ENCODE results near the gene IPMK. TPM values are rescaled to one million over a fixed set of nuclear protein-coding genes. Genes with fewer than 3 reads are reported as not detected.

Gene IPMK
- total and polyA plus RNA-seq, 9 of the 15 experiments (the other 6 are each of a cell fraction or from before 2014, with no cell fraction given), result 0.98 to 4.4 (median 2.7) TPM

- TF ChIP-seq, protein P1, sequence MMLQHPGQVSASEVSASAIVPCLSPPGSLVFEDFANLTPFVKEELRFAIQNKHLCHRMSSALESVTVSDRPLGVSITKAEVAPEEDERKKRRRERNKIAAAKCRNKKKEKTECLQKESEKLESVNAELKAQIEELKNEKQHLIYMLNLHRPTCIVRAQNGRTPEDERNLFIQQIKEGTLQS (IDR thresholded peaks at IDR 0.05), result peak; percentile 86
- TF ChIP-seq, protein P1 (CRISPR knock-in tag; conservative IDR thresholded peaks at IDR 0.05), result no peak
- TF ChIP-seq NFIC (IDR thresholded peaks at IDR 0.05) (no peak), NCOR1 (IDR thresholded peaks at IDR 0.05) (peak; percentile 35), RNF2 (IDR thresholded peaks at IDR 0.05) (no peak), NCOA2 (IDR thresholded peaks at IDR 0.05; ENCODE audit: partially characterized antibody in 2 of 2) (no peak), SMARCE1 (IDR thresholded peaks at IDR 0.05) (peak; percentile 82), CBFA2T2 (conservative IDR thresholded peaks at IDR 0.05) (peak; percentile 44), TRIM24 (IDR thresholded peaks at IDR 0.05) (peak in 1 of 2 experiments; percentile 25; a peak in 1 of 4 replicates), ZNF561 (CRISPR knock-in tag; conservative IDR thresholded peaks at IDR 0.05) (no peak), SMARCA4 (IDR thresholded peaks at IDR 0.05) (peak; percentile 83), FOSL1 (tag; conservative IDR thresholded peaks at IDR 0.05) (peak; percentile 90), SAP30 (IDR thresholded peaks at IDR 0.05; ENCODE audit: borderline replicate concordance, insufficient read depth, low read depth, low read length, poor library complexity, severe bottlenecking) (no peak), JUND (IDR thresholded peaks at IDR 0.05; ENCODE audit: borderline replicate concordance, low read depth, low read length) (peak; percentile 90), JUND (tag; IDR thresholded peaks at IDR 0.05; ENCODE audit: borderline replicate concordance, low read depth, low read length) (peak; percentile 86), MCM5 (IDR thresholded peaks at IDR 0.05; ENCODE audit: low read depth) (no peak), ZNF212 (CRISPR knock-in tag; IDR thresholded peaks at IDR 0.05) (no peak), HDAC3 (IDR thresholded peaks at IDR 0.05; ENCODE audit: borderline replicate concordance, partially characterized antibody) (no peak), TBL1XR1 (IDR thresholded peaks at IDR 0.05; ENCODE audit: low read length in 2 of 2) (peak in 1 of 2 experiments; percentile 33; a peak in 1 of 4 replicates)
Observed at GRCh38 chr10:58179238-58179637, 88.5 kb downstream of the IPMK start (continued).
